ENCODE measurements around the gene COP1. TPM values are rescaled to one million over a fixed set of nuclear protein-coding genes. Genes with fewer than 3 reads are reported as not detected.

The COP1 gene
- total and polyA plus RNA-seq, 10 of the 15 experiments (the other 5 are each of a cell fraction or from before 2014, with no cell fraction given) = 17.7 to 49.9 (median 38.7) TPM

DNA sequence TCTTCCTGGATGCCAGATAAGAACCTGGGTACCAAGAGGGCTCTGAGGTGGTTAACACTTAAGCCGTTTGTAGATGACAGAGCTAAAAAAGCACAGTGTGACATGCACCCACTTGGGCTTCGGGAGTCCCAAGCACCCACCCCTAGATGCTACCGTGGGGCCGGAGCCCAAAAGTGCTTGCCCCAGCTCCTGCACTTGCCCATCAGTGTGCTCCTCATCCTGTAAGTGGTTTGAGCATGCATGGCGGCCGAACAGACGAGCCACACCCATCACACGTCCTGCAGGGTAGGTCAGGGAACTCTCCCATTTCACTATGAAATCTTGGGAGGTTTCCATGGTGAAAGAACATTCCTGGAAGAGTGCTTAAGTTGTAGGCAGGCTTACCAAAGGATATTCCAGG, 304.8 kb downstream of the COP1 start (continued):
- no peak for TF ChIP-seq HDAC6 (IDR thresholded peaks at IDR 0.05; ENCODE audit: unreplicated experiment)
- TF ChIP-seq NFYB (IDR thresholded peaks at IDR 0.05; ENCODE audit: insufficient read depth, low read depth, low read length) = no peak
- TF ChIP-seq, protein P1, sequence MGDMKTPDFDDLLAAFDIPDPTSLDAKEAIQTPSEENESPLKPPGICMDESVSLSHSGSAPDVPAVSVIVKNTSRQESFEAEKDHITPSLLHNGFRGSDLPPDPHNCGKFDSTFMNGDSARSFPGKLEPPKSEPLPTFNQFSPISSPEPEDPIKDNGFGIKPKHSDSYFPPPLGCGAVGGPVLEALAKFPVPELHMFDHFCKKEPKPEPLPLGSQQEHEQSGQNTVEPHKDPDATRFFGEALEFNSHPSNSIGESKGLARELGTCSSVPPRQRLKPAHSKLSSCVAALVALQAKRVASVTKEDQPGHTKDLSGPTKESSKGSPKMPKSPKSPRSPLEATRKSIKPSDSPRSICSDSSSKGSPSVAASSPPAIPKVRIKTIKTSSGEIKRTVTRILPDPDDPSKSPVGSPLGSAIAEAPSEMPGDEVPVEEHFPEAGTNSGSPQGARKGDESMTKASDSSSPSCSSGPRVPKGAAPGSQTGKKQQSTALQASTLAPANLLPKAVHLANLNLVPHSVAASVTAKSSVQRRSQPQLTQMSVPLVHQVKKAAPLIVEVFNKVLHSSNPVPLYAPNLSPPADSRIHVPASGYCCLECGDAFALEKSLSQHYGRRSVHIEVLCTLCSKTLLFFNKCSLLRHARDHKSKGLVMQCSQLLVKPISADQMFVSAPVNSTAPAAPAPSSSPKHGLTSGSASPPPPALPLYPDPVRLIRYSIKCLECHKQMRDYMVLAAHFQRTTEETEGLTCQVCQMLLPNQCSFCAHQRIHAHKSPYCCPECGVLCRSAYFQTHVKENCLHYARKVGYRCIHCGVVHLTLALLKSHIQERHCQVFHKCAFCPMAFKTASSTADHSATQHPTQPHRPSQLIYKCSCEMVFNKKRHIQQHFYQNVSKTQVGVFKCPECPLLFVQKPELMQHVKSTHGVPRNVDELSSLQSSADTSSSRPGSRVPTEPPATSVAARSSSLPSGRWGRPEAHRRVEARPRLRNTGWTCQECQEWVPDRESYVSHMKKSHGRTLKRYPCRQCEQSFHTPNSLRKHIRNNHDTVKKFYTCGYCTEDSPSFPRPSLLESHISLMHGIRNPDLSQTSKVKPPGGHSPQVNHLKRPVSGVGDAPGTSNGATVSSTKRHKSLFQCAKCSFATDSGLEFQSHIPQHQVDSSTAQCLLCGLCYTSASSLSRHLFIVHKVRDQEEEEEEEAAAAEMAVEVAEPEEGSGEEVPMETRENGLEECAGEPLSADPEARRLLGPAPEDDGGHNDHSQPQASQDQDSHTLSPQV (IDR thresholded peaks at IDR 0.05) = no peak
- TF ChIP-seq, protein P2, sequence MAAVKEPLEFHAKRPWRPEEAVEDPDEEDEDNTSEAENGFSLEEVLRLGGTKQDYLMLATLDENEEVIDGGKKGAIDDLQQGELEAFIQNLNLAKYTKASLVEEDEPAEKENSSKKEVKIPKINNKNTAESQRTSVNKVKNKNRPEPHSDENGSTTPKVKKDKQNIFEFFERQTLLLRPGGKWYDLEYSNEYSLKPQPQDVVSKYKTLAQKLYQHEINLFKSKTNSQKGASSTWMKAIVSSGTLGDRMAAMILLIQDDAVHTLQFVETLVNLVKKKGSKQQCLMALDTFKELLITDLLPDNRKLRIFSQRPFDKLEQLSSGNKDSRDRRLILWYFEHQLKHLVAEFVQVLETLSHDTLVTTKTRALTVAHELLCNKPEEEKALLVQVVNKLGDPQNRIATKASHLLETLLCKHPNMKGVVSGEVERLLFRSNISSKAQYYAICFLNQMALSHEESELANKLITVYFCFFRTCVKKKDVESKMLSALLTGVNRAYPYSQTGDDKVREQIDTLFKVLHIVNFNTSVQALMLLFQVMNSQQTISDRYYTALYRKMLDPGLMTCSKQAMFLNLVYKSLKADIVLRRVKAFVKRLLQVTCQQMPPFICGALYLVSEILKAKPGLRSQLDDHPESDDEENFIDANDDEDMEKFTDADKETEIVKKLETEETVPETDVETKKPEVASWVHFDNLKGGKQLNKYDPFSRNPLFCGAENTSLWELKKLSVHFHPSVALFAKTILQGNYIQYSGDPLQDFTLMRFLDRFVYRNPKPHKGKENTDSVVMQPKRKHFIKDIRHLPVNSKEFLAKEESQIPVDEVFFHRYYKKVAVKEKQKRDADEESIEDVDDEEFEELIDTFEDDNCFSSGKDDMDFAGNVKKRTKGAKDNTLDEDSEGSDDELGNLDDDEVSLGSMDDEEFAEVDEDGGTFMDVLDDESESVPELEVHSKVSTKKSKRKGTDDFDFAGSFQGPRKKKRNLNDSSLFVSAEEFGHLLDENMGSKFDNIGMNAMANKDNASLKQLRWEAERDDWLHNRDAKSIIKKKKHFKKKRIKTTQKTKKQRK (IDR thresholded peaks at IDR 0.05; ENCODE audit: low read depth, low read length) = no peak
- TF ChIP-seq, protein P3, sequence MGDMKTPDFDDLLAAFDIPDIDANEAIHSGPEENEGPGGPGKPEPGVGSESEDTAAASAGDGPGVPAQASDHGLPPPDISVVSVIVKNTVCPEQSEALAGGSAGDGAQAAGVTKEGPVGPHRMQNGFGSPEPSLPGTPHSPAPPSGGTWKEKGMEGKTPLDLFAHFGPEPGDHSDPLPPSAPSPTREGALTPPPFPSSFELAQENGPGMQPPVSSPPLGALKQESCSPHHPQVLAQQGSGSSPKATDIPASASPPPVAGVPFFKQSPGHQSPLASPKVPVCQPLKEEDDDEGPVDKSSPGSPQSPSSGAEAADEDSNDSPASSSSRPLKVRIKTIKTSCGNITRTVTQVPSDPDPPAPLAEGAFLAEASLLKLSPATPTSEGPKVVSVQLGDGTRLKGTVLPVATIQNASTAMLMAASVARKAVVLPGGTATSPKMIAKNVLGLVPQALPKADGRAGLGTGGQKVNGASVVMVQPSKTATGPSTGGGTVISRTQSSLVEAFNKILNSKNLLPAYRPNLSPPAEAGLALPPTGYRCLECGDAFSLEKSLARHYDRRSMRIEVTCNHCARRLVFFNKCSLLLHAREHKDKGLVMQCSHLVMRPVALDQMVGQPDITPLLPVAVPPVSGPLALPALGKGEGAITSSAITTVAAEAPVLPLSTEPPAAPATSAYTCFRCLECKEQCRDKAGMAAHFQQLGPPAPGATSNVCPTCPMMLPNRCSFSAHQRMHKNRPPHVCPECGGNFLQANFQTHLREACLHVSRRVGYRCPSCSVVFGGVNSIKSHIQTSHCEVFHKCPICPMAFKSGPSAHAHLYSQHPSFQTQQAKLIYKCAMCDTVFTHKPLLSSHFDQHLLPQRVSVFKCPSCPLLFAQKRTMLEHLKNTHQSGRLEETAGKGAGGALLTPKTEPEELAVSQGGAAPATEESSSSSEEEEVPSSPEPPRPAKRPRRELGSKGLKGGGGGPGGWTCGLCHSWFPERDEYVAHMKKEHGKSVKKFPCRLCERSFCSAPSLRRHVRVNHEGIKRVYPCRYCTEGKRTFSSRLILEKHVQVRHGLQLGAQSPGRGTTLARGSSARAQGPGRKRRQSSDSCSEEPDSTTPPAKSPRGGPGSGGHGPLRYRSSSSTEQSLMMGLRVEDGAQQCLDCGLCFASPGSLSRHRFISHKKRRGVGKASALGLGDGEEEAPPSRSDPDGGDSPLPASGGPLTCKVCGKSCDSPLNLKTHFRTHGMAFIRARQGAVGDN (IDR thresholded peaks at IDR 0.05) = no peak
- no peak for TF ChIP-seq MYC (IDR thresholded peaks at IDR 0.05; ENCODE audit: insufficient read depth, insufficient read length, insufficient replicate concordance, low read length, severe bottlenecking)
- TF ChIP-seq, protein P4, sequence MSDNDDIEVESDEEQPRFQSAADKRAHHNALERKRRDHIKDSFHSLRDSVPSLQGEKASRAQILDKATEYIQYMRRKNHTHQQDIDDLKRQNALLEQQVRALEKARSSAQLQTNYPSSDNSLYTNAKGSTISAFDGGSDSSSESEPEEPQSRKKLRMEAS (IDR thresholded peaks at IDR 0.05; ENCODE audit: low read depth, low read length) = no peak
- TF ChIP-seq, protein P5, sequence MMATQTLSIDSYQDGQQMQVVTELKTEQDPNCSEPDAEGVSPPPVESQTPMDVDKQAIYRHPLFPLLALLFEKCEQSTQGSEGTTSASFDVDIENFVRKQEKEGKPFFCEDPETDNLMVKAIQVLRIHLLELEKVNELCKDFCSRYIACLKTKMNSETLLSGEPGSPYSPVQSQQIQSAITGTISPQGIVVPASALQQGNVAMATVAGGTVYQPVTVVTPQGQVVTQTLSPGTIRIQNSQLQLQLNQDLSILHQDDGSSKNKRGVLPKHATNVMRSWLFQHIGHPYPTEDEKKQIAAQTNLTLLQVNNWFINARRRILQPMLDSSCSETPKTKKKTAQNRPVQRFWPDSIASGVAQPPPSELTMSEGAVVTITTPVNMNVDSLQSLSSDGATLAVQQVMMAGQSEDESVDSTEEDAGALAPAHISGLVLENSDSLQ (IDR thresholded peaks at IDR 0.05) = no peak
- no peak for TF ChIP-seq POLR2AphosphoS2 (IDR thresholded peaks at IDR 0.05; ENCODE audit: low read depth, low read length)
- TF ChIP-seq, protein P6, sequence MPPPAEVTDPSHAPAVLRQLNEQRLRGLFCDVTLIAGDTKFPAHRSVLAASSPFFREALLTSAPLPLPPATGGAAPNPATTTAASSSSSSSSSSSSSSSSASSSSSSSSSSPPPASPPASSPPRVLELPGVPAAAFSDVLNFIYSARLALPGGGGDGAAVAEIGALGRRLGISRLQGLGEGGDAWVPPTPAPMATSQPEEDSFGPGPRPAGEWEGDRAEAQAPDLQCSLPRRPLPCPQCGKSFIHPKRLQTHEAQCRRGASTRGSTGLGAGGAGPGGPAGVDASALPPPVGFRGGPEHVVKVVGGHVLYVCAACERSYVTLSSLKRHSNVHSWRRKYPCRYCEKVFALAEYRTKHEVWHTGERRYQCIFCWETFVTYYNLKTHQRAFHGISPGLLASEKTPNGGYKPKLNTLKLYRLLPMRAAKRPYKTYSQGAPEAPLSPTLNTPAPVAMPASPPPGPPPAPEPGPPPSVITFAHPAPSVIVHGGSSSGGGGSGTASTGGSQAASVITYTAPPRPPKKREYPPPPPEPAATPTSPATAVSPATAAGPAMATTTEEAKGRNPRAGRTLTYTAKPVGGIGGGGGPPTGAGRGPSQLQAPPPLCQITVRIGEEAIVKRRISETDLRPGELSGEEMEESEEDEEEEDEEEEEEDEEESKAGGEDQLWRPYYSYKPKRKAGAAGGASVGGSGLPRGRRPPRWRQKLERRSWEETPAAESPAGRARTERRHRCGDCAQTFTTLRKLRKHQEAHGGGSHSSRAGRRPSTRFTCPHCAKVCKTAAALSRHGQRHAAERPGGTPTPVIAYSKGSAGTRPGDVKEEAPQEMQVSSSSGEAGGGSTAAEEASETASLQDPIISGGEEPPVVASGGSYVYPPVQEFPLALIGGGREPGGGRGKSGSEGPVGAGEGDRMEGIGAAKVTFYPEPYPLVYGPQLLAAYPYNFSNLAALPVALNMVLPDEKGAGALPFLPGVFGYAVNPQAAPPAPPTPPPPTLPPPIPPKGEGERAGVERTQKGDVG (CRISPR knock-in tag; IDR thresholded peaks at IDR 0.05) = no peak
